Mesenchymal stem cell (in vitro differentiated cells and primary cell): Measurements from ENCODE around the gene ST7.

ENCODE experiments used
- DNase-seq: peaks from one replicate; pipeline ENCODE4 v3.0.0-alpha.2; 2013
- H2AFZ ChIP-seq: one replicate; pipeline ENCODE4 v1.6.1; 2013; ENCODE audit warnings: low read depth, mild to moderate bottlenecking, control low read depth, inconsistent platforms, low read length, moderate library complexity
- H2AK5ac ChIP-seq: 2 replicates; pipeline ENCODE4 v1.6.1; 2013; ENCODE audit warnings: low read length, moderate library complexity, mild to moderate bottlenecking, inconsistent platforms; ENCODE audit not compliant: severe bottlenecking
- H2BK120ac ChIP-seq: one replicate; pipeline ENCODE4 v1.6.1; 2013; ENCODE audit warnings: low read depth, mild to moderate bottlenecking, inconsistent platforms, low read length, moderate library complexity
- H2BK12ac ChIP-seq, 2 experiments: one replicate each; pipeline ENCODE4 v1.6.1; 2013; ENCODE audit warnings: inconsistent platforms in 2 of 2, low read length in 2 of 2, mild to moderate bottlenecking in 2 of 2, moderate library complexity in 2 of 2, control low read depth in 1 of 2
- H2BK15ac ChIP-seq: one replicate; pipeline ENCODE4 v1.6.1; 2013; ENCODE audit warnings: mild to moderate bottlenecking, low read depth, inconsistent platforms; ENCODE audit not compliant: poor library complexity, severe bottlenecking
- H2BK5ac ChIP-seq: 2 replicates; pipeline ENCODE4 v1.6.1; 2013; ENCODE audit warnings: low read depth, mild to moderate bottlenecking, low read length, control low read depth, inconsistent platforms; ENCODE audit not compliant: poor library complexity, severe bottlenecking
- H3K14ac ChIP-seq, 2 experiments: one replicate each; pipeline ENCODE4 v1.6.1; 2013; ENCODE audit warnings: inconsistent platforms in 2 of 2, low read length in 2 of 2, control low read depth in 1 of 2, mild to moderate bottlenecking in 1 of 2, moderate library complexity in 1 of 2
- H3K18ac ChIP-seq, 2 experiments: one replicate each; pipeline ENCODE4 v1.6.1; 2013; ENCODE audit warnings: inconsistent platforms in 2 of 2, low read length in 2 of 2, control low read depth in 1 of 2, low read depth in 1 of 2, mild to moderate bottlenecking in 1 of 2
- H3K23ac ChIP-seq, 2 experiments: one replicate each; pipeline ENCODE4 v1.6.1; 2013; ENCODE audit warnings: inconsistent platforms in 2 of 2, low read length in 2 of 2, mild to moderate bottlenecking in 2 of 2, moderate library complexity in 2 of 2, control low read depth in 1 of 2
- H3K27ac ChIP-seq: 2 replicates; pipeline ENCODE4 v1.5.1; 2013; ENCODE audit warnings: mild to moderate bottlenecking, moderate library complexity, low read length, control low read depth, inconsistent platforms; ENCODE audit not compliant: poor library complexity, severe bottlenecking
- H3K27me3 ChIP-seq, 2 experiments: 2 replicates each; pipeline versions ENCODE4 v1.6.1 to v1.7.0; 2013; ENCODE audit warnings: low read length in 2 of 2, mild to moderate bottlenecking in 2 of 2, moderate library complexity in 2 of 2, control low read depth in 1 of 2, inconsistent platforms in 1 of 2; ENCODE audit not compliant: control insufficient read depth in 1 of 2, insufficient read depth in 1 of 2
- H3K36me3 ChIP-seq, 2 experiments: 2 replicates each; pipeline versions ENCODE4 v1.6.1 to v1.7.0; 2013; ENCODE audit warnings: low read length in 2 of 2, control low read depth in 1 of 2, inconsistent platforms in 1 of 2, low read depth in 1 of 2, mild to moderate bottlenecking in 1 of 2; ENCODE audit not compliant: insufficient read depth in 2 of 2, control insufficient read depth in 1 of 2
- H3K4ac ChIP-seq, 2 experiments: one replicate each; pipeline ENCODE4 v1.6.1; 2013; ENCODE audit warnings: inconsistent platforms in 2 of 2, low read length in 2 of 2, mild to moderate bottlenecking in 2 of 2, moderate library complexity in 2 of 2, control low read depth in 1 of 2, low read depth in 1 of 2
- H3K4me1 ChIP-seq: 2 replicates; pipeline ENCODE4 v1.6.1; 2013; ENCODE audit warnings: low read depth, low read length, control low read depth; ENCODE audit not compliant: control insufficient read depth, insufficient read depth
- H3K4me2 ChIP-seq: 2 replicates; pipeline ENCODE4 v1.6.1; 2013; ENCODE audit warnings: low read length, mild to moderate bottlenecking, inconsistent platforms; ENCODE audit not compliant: poor library complexity, severe bottlenecking
- H3K4me3 ChIP-seq, 2 experiments: 2 replicates each; pipeline versions ENCODE4 v1.5.1 to v1.7.0; 2013; ENCODE audit warnings: low read length in 2 of 2, mild to moderate bottlenecking in 2 of 2, control low read depth in 1 of 2, low read depth in 1 of 2; ENCODE audit not compliant: insufficient read depth in 1 of 2
- H3K79me1 ChIP-seq: replicated peaks from 2 replicates; pipeline ENCODE4 v1.6.1; 2013; ENCODE audit warnings: mild to moderate bottlenecking, control low read depth, low read length, inconsistent platforms; ENCODE audit not compliant: poor library complexity, severe bottlenecking
- H3K9ac ChIP-seq: 2 replicates; pipeline ENCODE4 v1.7.0; 2013; ENCODE audit warnings: mild to moderate bottlenecking, low read length, moderate library complexity
- H3K9me3 ChIP-seq: 2 replicates; pipeline ENCODE4 v1.7.0; 2013; ENCODE audit warnings: mild to moderate bottlenecking, low read length; ENCODE audit not compliant: control insufficient read depth
- H4K8ac ChIP-seq: one replicate; pipeline ENCODE4 v1.6.1; 2013; ENCODE audit warnings: inconsistent platforms, mild to moderate bottlenecking, low read length, moderate library complexity
- H4K91ac ChIP-seq: one replicate; pipeline ENCODE4 v1.6.1; 2013; ENCODE audit warnings: mild to moderate bottlenecking, low read length, inconsistent platforms
- WGBS: methylation state at CpG from one replicate; pipeline ENCODE4 v1.1.7; 2013; ENCODE audit warnings: mixed read lengths; 5-methylcytosine and 5-hydroxymethylcytosine counted together

ST7 gene

GRCh38 chr7:117158941-117159697, 205.8 kb downstream of the ST7 start:
- H3K9me3 ChIP-seq: no peaks in the 10 kb centered on the region
- WGBS: 87% methylated on average over 4 of the region's 4 CpGs

DNA sequence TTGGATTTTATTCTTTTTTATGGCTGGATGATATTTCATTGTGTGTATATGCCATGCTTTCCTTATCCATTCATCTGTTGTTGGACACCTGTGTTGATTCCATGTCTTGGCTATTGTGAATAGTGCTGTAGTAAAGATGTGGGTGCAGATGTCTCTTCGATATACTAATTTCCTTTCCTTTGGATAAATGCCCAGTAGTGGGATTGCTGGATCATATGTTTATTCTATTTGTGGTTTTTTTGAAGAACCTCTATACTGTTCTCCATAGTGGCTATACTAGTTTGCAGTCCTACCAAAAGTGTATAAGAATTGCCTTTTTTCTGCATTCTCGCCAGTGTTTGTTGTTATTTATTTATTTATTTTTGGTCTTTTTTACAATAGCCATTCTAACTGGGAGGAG, 209.8 kb downstream of the ST7 start:
- Histone ChIP-seq H3K27me3 (no peaks in the 10 kb centered on the region), H3K4ac (no peak overlapping the region), H3K4me1 (no peaks in the 10 kb centered on the region), H4K8ac (no peak overlapping the region), H2BK5ac (no peak overlapping the region), H2BK12ac (no peak overlapping the region), H3K79me1 (peaks cover 5% of the 10 kb centered on the region), H3K36me3 (no peaks in the 10 kb centered on the region), H3K4me3 (no peak overlapping the region), H3K23ac (no peak overlapping the region), H3K18ac (no peak overlapping the region), H3K4me2 (no peak overlapping the region), H3K9ac (no peak overlapping the region), H2BK120ac (no peak overlapping the region), H3K27ac (no peak overlapping the region), H3K9me3 (no peaks in the 10 kb centered on the region), H4K91ac (no peak overlapping the region), H3K14ac (no peak overlapping the region), H2AK5ac (no peak overlapping the region), H2BK15ac (no peak overlapping the region), H2AFZ (no peak overlapping the region)
- DNase-seq: peak; percentile 33
- WGBS: 89% methylated on average over 1 of the region's 2 CpGs

More at GRCh38 chr7:117158941-117159697, 205.8 kb downstream of the ST7 start:
- H3K4ac ChIP-seq: no peak overlapping the region
- peak overlapping the region; percentile 87 for H3K9ac ChIP-seq
- H3K23ac ChIP-seq: no peak overlapping the region
- H2BK12ac ChIP-seq: no peak overlapping the region
- no peak overlapping the region for H4K91ac ChIP-seq
- H2AK5ac ChIP-seq: no peak overlapping the region
- no peak overlapping the region for H3K4me3 ChIP-seq
- H3K14ac ChIP-seq: no peak overlapping the region
- peak overlapping the region; percentile 17 for H3K27ac ChIP-seq
- H3K79me1 ChIP-seq: peaks cover 5% of the 10 kb centered on the region
- no peaks in the 10 kb centered on the region for H3K27me3 ChIP-seq
- H2AFZ ChIP-seq: no peak overlapping the region
- DNase-seq: peak; percentile 46
- H3K18ac ChIP-seq: no peak overlapping the region
- no peak overlapping the region for H3K4me2 ChIP-seq
- H4K8ac ChIP-seq: no peak overlapping the region
- H2BK5ac ChIP-seq: no peak overlapping the region
- peaks cover 0 to 4% of the 10 kb centered on the region in 2 experiments for H3K36me3 ChIP-seq
- peaks cover 2% of the 10 kb centered on the region for H3K4me1 ChIP-seq
- H2BK120ac ChIP-seq: no peak overlapping the region
- H2BK15ac ChIP-seq: no peak overlapping the region

DNA sequence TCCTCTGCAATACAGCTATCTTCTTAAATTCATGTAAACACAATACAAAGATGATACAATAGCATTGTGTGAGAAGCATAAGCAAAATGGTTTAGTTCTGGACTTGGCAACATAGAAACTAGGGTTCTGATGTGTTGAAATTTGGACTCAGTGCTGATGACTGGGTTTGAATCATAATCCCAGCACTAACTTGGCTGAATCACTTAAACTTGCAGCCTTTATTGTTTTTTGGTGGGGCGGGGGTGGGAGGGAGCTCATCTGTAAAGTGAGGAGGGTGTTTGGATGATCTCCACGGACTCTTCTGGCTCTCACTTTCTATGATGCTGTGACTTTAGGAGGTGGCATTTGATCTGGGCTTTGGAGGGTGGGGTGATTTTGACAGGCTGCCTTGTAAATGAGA, 211.3 kb downstream of the ST7 start:
- no peak overlapping the region for H2AK5ac ChIP-seq
- H2BK15ac ChIP-seq: no peak overlapping the region

GRCh38 chr7:117165656-117166055, 212.4 kb downstream of the ST7 start:
- no peak overlapping the region for H2BK12ac ChIP-seq
- no peak overlapping the region for H4K8ac ChIP-seq
- no peak overlapping the region for H3K23ac ChIP-seq
- H2AK5ac ChIP-seq: no peak overlapping the region
- H3K9me3 ChIP-seq: no peaks in the 10 kb centered on the region
- no peak overlapping the region for H2BK120ac ChIP-seq
- H3K4ac ChIP-seq: no peak overlapping the region
- no peak overlapping the region for H2BK5ac ChIP-seq
- H3K18ac ChIP-seq: no peak overlapping the region
- no peak overlapping the region for H3K4me3 ChIP-seq
- peaks cover 3% of the 10 kb centered on the region for H3K79me1 ChIP-seq
- no peak overlapping the region for H3K9ac ChIP-seq
- no peak overlapping the region for H3K14ac ChIP-seq
- no peak overlapping the region for H2AFZ ChIP-seq
- H3K36me3 ChIP-seq: no peaks in the 10 kb centered on the region
- H3K27ac ChIP-seq: no peak overlapping the region
- no peak overlapping the region for H4K91ac ChIP-seq
- H2BK15ac ChIP-seq: no peak overlapping the region
- no peak overlapping the region for H3K4me2 ChIP-seq
- no peaks in the 10 kb centered on the region for H3K4me1 ChIP-seq
- DNase-seq: no peak
- no peaks in the 10 kb centered on the region for H3K27me3 ChIP-seq
- 99% methylated on average over 3 of the region's 4 CpGs for WGBS

More for the DNA sequence above, 211.3 kb downstream of the ST7 start:
- no peak overlapping the region for H2BK120ac ChIP-seq
- no peaks in the 10 kb centered on the region for H3K4me1 ChIP-seq
- no peak overlapping the region for H3K4me2 ChIP-seq
- no peak overlapping the region for H3K27ac ChIP-seq
- no peaks in the 10 kb centered on the region for H3K9me3 ChIP-seq
- no peak overlapping the region for H4K91ac ChIP-seq
- no peak overlapping the region for H3K14ac ChIP-seq
- H3K4ac ChIP-seq: no peak overlapping the region
- 84% methylated on average over 2 of the region's 2 CpGs for WGBS
- no peak for DNase-seq
- H3K27me3 ChIP-seq: no peaks in the 10 kb centered on the region
- H2BK5ac ChIP-seq: no peak overlapping the region
- H2BK12ac ChIP-seq: no peak overlapping the region
- H3K18ac ChIP-seq: no peak overlapping the region
- H2AFZ ChIP-seq: no peak overlapping the region
- H3K4me3 ChIP-seq: peak overlapping the region in 1 of 2 experiments; percentile 39
- H3K9ac ChIP-seq: peak overlapping the region; percentile 68
- H3K36me3 ChIP-seq: no peaks in the 10 kb centered on the region
- H3K79me1 ChIP-seq: peaks cover 5% of the 10 kb centered on the region
- no peak overlapping the region for H3K23ac ChIP-seq
- no peak overlapping the region for H4K8ac ChIP-seq
